Activated naive CD8-positive, alpha-beta T cell (primary cell): ENCODE data around the gene IFNB1.

Source experiments
- H3K27ac Mint-ChIP-seq: one replicate; pipeline ENCODE4 v1.8.0; 2021; ENCODE audit warnings: mixed read lengths
- H3K27me3 Mint-ChIP-seq: one replicate; pipeline ENCODE4 v1.8.0; 2021; ENCODE audit warnings: mixed read lengths
- H3K36me3 Mint-ChIP-seq: one replicate; pipeline ENCODE4 v1.8.0; 2021; ENCODE audit warnings: mixed read lengths
- H3K4me1 Mint-ChIP-seq: one replicate; pipeline ENCODE4 v1.8.0; 2021; ENCODE audit warnings: low read depth, mixed read lengths
- H3K4me3 Mint-ChIP-seq: one replicate; pipeline ENCODE4 v1.8.0; 2021; ENCODE audit warnings: mild to moderate bottlenecking, mixed read lengths
- H3K9me3 Mint-ChIP-seq: one replicate; pipeline ENCODE4 v1.8.0; 2021; ENCODE audit warnings: low read depth, mixed read lengths

IFNB1 gene

GRCh38 chr9:21077781-21078180 is at the start of gene IFNB1:
IFNB1 (minus strand) TSS chr9:21077942; CDS start chr9:21077869, 73 bp downstream.
- Mint-ChIP-seq H3K27ac (no peak within 1 kb of the TSS), H3K36me3 (peaks cover 3% of the 10 kb centered on the region), H3K4me1 (peaks cover 23% of the 10 kb centered on the region), H3K27me3 (no peaks in the 10 kb centered on the region), H3K4me3 (no peak within 1 kb of the TSS), H3K9me3 (peaks cover 3% of the 10 kb centered on the region)

- no peak overlapping the region for H3K27ac Mint-ChIP-seq
These were observed 44.0 kb upstream of the IFNB1 start for GRCh38 chr9:21121595-21122251.

GRCh38 chr9:21121079-21121478 is 43.3 kb upstream of the IFNB1 start:
- no peak overlapping the region for H3K4me3 Mint-ChIP-seq
- H3K27ac Mint-ChIP-seq: no peak overlapping the region
- no peaks in the 10 kb centered on the region for H3K4me1 Mint-ChIP-seq
- H3K9me3 Mint-ChIP-seq: no peaks in the 10 kb centered on the region
- H3K36me3 Mint-ChIP-seq: no peaks in the 10 kb centered on the region
- peaks cover 8% of the 10 kb centered on the region for H3K27me3 Mint-ChIP-seq

More at GRCh38 chr9:21121595-21122251, 44.0 kb upstream of the IFNB1 start:
- Mint-ChIP-seq H3K27me3 (peaks cover 8% of the 10 kb centered on the region), H3K4me3 (no peak overlapping the region), H3K36me3 (peaks cover 2% of the 10 kb centered on the region), H3K9me3 (no peaks in the 10 kb centered on the region), H3K4me1 (no peaks in the 10 kb centered on the region)

GRCh38 chr9:21119093-21119770 is 41.5 kb upstream of the IFNB1 start:
- no peaks in the 10 kb centered on the region for H3K36me3 Mint-ChIP-seq
- H3K4me3 Mint-ChIP-seq: no peak overlapping the region
- no peaks in the 10 kb centered on the region for H3K4me1 Mint-ChIP-seq
- H3K9me3 Mint-ChIP-seq: no peaks in the 10 kb centered on the region
- H3K27me3 Mint-ChIP-seq: no peaks in the 10 kb centered on the region
- H3K27ac Mint-ChIP-seq: no peak overlapping the region

GRCh38 chr9:21114311-21114710 is 36.6 kb upstream of the IFNB1 start:
- H3K36me3 Mint-ChIP-seq: no peaks in the 10 kb centered on the region
- H3K4me1 Mint-ChIP-seq: no peaks in the 10 kb centered on the region
- H3K27ac Mint-ChIP-seq: no peak overlapping the region
- H3K4me3 Mint-ChIP-seq: no peak overlapping the region
- H3K9me3 Mint-ChIP-seq: no peaks in the 10 kb centered on the region
- no peaks in the 10 kb centered on the region for H3K27me3 Mint-ChIP-seq

- Mint-ChIP-seq H3K27ac (no peak overlapping the region), H3K36me3 (no peaks in the 10 kb centered on the region), H3K4me3 (no peak overlapping the region), H3K9me3 (no peaks in the 10 kb centered on the region), H3K4me1 (no peaks in the 10 kb centered on the region), H3K27me3 (no peaks in the 10 kb centered on the region)
These were observed 33.2 kb upstream of the IFNB1 start for GRCh38 chr9:21110708-21111576.

- no peak overlapping the region for H3K4me3 Mint-ChIP-seq
- peaks cover 7% of the 10 kb centered on the region for H3K4me1 Mint-ChIP-seq
- no peaks in the 10 kb centered on the region for H3K9me3 Mint-ChIP-seq
- peaks cover 2% of the 10 kb centered on the region for H3K36me3 Mint-ChIP-seq
- no peak overlapping the region for H3K27ac Mint-ChIP-seq
- H3K27me3 Mint-ChIP-seq: no peaks in the 10 kb centered on the region
These were observed 27.0 kb upstream of the IFNB1 start for GRCh38 chr9:21104787-21105186.

GRCh38 chr9:21102305-21102704 is 24.6 kb upstream of the IFNB1 start:
- peaks cover 10% of the 10 kb centered on the region for H3K4me1 Mint-ChIP-seq
- H3K4me3 Mint-ChIP-seq: no peak overlapping the region
- H3K27me3 Mint-ChIP-seq: no peaks in the 10 kb centered on the region
- no peaks in the 10 kb centered on the region for H3K9me3 Mint-ChIP-seq
- no peak overlapping the region for H3K27ac Mint-ChIP-seq
- H3K36me3 Mint-ChIP-seq: peaks cover 2% of the 10 kb centered on the region

- Mint-ChIP-seq H3K27ac (no peak overlapping the region), H3K9me3 (no peaks in the 10 kb centered on the region), H3K27me3 (no peaks in the 10 kb centered on the region), H3K4me3 (no peak overlapping the region), H3K36me3 (no peaks in the 10 kb centered on the region), H3K4me1 (peaks cover 32% of the 10 kb centered on the region)
These were observed 20.1 kb upstream of the IFNB1 start for GRCh38 chr9:21097817-21098216.

- H3K27me3 Mint-ChIP-seq: no peaks in the 10 kb centered on the region
- H3K4me1 Mint-ChIP-seq: peaks cover 39% of the 10 kb centered on the region
- no peaks in the 10 kb centered on the region for H3K36me3 Mint-ChIP-seq
- peak overlapping the region; percentile 70 for H3K4me3 Mint-ChIP-seq
- H3K9me3 Mint-ChIP-seq: no peaks in the 10 kb centered on the region
- H3K27ac Mint-ChIP-seq: peak overlapping the region; percentile 88
These were observed 19.1 kb upstream of the IFNB1 start for GRCh38 chr9:21096901-21097255.

GRCh38 chr9:21096172-21096900 is 18.6 kb upstream of the IFNB1 start:
- peak overlapping the region; percentile 88 for H3K27ac Mint-ChIP-seq
- H3K27me3 Mint-ChIP-seq: no peaks in the 10 kb centered on the region
- H3K4me1 Mint-ChIP-seq: peaks cover 44% of the 10 kb centered on the region
- H3K9me3 Mint-ChIP-seq: no peaks in the 10 kb centered on the region
- no peaks in the 10 kb centered on the region for H3K36me3 Mint-ChIP-seq
- peak overlapping the region; percentile 70 for H3K4me3 Mint-ChIP-seq

- no peak overlapping the region for H3K4me3 Mint-ChIP-seq
- no peaks in the 10 kb centered on the region for H3K9me3 Mint-ChIP-seq
- no peaks in the 10 kb centered on the region for H3K36me3 Mint-ChIP-seq
- peak overlapping the region; percentile 88 for H3K27ac Mint-ChIP-seq
- H3K27me3 Mint-ChIP-seq: no peaks in the 10 kb centered on the region
- peaks cover 42% of the 10 kb centered on the region for H3K4me1 Mint-ChIP-seq
These were observed 17.8 kb upstream of the IFNB1 start for GRCh38 chr9:21095561-21095960.

GRCh38 chr9:21086538-21086937 is 8.8 kb upstream of the IFNB1 start:
- Mint-ChIP-seq H3K4me1 (peaks cover 18% of the 10 kb centered on the region), H3K27me3 (no peaks in the 10 kb centered on the region), H3K4me3 (no peak overlapping the region), H3K36me3 (peaks cover 3% of the 10 kb centered on the region), H3K9me3 (peaks cover 5% of the 10 kb centered on the region), H3K27ac (no peak overlapping the region)

GRCh38 chr9:21085005-21085404 is 7.3 kb upstream of the IFNB1 start:
- H3K27ac Mint-ChIP-seq: no peak overlapping the region
- H3K27me3 Mint-ChIP-seq: no peaks in the 10 kb centered on the region
- peaks cover 8% of the 10 kb centered on the region for H3K9me3 Mint-ChIP-seq
- peaks cover 25% of the 10 kb centered on the region for H3K4me1 Mint-ChIP-seq
- H3K4me3 Mint-ChIP-seq: no peak overlapping the region
- H3K36me3 Mint-ChIP-seq: peaks cover 3% of the 10 kb centered on the region
